Right cardiac atrium (tissue), 5 donors: ENCODE measurements around the gene CD81. TPM values are rescaled to one million over a fixed set of nuclear protein-coding genes. Genes with fewer than 3 reads are reported as not detected.

Source experiments
- ATAC-seq, 2 donors: fragments of 200-7000 bp; cut with Tn5 transposase; one replicate each; pipeline versions ENCODE4 v1.8.0 to v1.9.1; 2020; ENCODE audit warnings: moderate library complexity in 2 of 2, mild to moderate bottlenecking in 1 of 2
- DNase-seq, 3 donors: peaks; one replicate each; pipeline ENCODE4 v3.0.0-alpha.2; 2020
- H3K27ac ChIP-seq: one replicate; pipeline ENCODE4 v1.5.1; 2013; ENCODE audit warnings: mild to moderate bottlenecking, low read length, control low read depth, moderate library complexity
- H3K27me3 ChIP-seq: one replicate; pipeline ENCODE4 v1.6.1; 2013; ENCODE audit not compliant: control insufficient read depth, insufficient read depth
- H3K4me1 ChIP-seq: one replicate; pipeline ENCODE4 v1.6.1; 2013; ENCODE audit warnings: low read length; ENCODE audit not compliant: control insufficient read depth, insufficient read depth
- H3K4me3 ChIP-seq: one replicate; pipeline ENCODE4 v1.5.1; 2013; ENCODE audit warnings: low read length, control low read depth
- H3K9me3 ChIP-seq: one replicate; pipeline ENCODE4 v1.6.1; 2013; ENCODE audit warnings: low read length; ENCODE audit not compliant: control insufficient read depth
- WGBS: extraction: QIAGEN DNeasy Blood & Tissue Kit; methylation state at CpG from one replicate; pipeline ENCODE4 v1.1.7; 2013; 5-methylcytosine and 5-hydroxymethylcytosine counted together
- intact Hi-C, 4 donors: fragments of 100-400 bp; cut with DNase I; formaldehyde crosslinking; loops; one replicate each; pipeline versions ENCODE4 v1.11.0 to v1.14.0; 2022 to 2023
- polyA plus RNA-seq: library from polyadenylated mRNA; stranded (reverse); fragments of 200-250 nt; gene quantifications from one replicate; pipeline ENCODE4 v1.2.3, GENCODE V29; 2013
- total RNA-seq, 4 donors: library from RNA; stranded (reverse); fragmentation: NEBNext Ultra II Directional; extraction: Animal tissue kit (Norgen Biotek cat#: 25700); gene quantifications; one replicate each; pipeline ENCODE4 v1.2.1, GENCODE V29; 2021
- donor health status: healthy with polysubstance abuse.
- donor health status: DM: no; HTN: yes; CAD: no.
- donor health status: DM: no; HTN: no; CAD: no.
- donor health status: DM: no; HTN: yes; CAD: no; lungs with severe emphysema.
- donor health status: DM: yes; HTN: yes; CAD: no.

CD81 gene
- total and polyA plus RNA-seq, 5 donors: 677 to 920 (median 816) TPM

DNA sequence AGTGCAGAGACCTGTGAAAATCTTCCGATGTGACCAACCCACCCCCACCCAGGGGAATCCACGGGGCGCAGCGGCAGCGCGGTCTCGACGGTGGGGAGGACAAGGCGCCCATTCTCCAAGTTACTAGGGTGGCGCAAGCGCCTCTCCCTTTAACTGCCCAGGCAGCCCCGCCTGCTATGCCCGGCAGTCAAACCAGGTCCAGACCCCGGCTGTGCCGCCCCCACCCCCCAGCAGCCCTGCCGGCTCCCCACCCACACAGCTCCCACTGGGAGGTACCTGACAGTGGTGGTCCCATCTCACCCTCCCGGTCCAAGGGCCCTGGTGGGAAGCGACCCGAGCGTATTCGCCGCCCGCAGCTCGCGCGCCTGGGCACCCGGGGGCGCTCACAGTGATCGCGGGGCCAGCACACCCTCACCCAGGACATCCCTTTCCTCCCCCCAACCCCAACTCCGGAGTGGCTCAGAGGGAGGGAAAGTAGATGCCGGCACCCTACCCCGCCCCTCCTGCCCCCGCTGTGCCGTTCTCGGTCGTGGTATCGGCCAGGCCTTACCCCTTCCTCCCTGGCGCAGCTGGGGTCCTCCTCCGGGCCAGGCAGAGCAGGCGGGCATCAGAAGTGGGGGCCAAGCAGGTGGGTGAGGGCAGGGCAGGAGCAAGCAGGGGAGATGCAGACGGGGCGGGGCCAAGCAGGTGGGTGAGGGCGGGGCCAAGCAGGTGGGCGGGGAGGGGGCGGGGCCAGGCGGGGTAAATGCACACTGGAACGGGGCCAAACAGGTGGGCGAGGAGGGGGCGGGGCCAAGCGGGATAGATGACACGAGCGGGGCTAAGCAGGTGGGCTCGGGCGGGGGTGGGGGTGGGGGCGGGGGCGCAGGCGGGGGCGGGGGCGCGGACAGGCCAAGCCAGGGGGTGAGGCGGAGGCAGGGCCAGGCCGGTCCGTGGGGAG is 67.0 kb downstream of the CD81 start, which contains the start of gene TRPM5:
Gene TRPM5, minus strand, starts transcription at position 634 of the 940 bp plus-strand sequence. CDS start 21,478 bp downstream, outside the sequence.
- H3K27ac ChIP-seq: no peak within 1 kb of the TSS
- no peaks in the 10 kb centered on the region for H3K4me1 ChIP-seq
- DNase-seq (peak in 2 of 3 donors; percentile 54 to 76), ATAC-seq (peak; percentile 8 to 11)
- H3K9me3 ChIP-seq: no peaks in the 10 kb centered on the region
- peak within 1 kb of the TSS; percentile 65 for H3K4me3 ChIP-seq
- intact Hi-C loops: no loop called here
- no peaks in the 10 kb centered on the region for H3K27me3 ChIP-seq
- 7% methylated on average over 62 of the region's 64 CpGs for WGBS

DNA sequence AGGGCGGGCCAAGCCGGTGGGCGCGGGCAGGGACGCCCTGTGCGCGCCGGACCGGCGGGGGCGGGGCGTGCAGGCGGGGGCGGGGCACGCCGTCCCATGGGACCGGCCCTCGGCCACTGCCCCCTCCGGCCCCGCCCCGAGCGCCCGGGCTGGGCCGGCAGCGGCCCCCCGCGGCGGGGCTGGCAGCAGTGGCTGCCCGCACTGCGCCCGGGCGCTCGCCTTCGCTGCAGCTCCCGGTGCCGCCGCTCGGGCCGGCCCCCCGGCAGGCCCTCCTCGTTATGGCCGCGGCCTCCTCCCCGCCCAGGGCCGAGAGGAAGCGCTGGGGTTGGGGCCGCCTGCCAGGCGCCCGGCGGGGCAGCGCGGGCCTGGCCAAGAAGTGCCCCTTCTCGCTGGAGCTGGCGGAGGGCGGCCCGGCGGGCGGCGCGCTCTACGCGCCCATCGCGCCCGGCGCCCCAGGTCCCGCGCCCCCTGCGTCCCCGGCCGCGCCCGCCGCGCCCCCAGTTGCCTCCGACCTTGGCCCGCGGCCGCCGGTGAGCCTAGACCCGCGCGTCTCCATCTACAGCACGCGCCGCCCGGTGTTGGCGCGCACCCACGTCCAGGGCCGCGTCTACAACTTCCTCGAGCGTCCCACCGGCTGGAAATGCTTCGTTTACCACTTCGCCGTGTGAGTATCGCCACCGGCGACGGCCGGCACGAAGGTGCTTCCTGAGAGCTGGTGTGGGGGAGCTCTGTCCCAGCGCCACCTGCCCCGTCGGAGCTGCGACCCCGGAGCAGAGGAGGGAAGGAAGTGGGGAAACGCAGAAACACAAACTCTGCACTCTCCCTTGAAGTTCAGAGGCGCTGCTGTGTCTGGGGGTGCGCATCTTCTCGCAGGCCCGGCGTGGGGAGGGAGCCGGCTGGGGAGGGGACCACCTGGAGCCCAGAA is 68.0 kb downstream of the CD81 start, which contains the start of gene KCNQ1:
Gene KCNQ1, plus strand, starts transcription at position 188 of the 925 bp plus-strand sequence. Its CDS starts 91 bp downstream, at position 279.
- Histone ChIP-seq H3K9me3 (no peaks in the 10 kb centered on the region), H3K27me3 (no peaks in the 10 kb centered on the region), H3K27ac (no peak within 1 kb of the TSS), H3K4me3 (peak within 1 kb of the TSS; percentile 65), H3K4me1 (no peaks in the 10 kb centered on the region)
- 2% methylated on average over 116 of the region's 116 CpGs for WGBS
- peak in 2 of 3 donors; percentile 82 to 84 for DNase-seq
- intact Hi-C loops: no loop called here
- peak; percentile 75 to 76 for ATAC-seq

DNA sequence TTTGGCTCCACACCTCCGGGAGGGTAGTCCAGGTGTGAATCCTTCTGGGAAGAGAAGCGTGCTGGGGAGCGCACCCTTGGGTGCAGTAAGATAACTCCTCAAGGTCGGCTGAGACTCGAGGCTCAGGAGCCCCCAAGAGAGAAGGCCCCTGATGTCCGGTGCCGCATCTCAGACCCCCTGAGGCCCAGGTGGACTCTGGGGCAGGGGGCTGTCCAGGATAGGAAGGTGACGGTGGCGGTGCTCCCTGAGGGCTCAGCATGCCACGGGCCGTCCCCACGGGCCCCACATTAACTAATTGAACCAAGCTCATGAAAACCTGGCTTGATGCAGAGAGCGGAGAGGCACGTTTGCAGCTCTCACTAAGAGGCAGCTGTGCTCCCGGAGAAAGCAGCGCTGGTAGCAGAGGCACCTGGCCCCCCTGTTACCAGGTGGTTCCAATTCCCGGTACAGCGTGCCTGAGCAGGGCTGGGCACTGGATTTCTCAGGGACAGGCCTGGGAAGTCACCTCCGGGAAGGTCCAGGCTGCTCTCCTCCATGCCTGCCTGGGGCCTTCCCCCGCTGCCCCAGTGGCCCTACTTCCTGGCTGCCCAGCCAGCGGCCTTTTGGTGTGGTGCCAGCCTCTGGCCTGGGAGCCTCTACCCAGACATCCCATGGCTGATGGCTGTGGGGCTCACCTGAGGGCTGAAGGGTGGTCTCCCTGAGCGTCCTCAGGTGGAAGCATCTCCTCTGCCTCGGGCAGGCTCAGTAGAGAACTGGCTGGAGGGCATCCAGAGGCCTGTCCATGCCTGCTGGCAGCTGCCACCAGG is 68.8 kb downstream of the CD81 start:
- DNase-seq: peak in 1 of 3 donors; percentile 69
- no peaks in the 10 kb centered on the region for H3K9me3 ChIP-seq
- intact Hi-C loops: no loop called here
- peak overlapping the region; percentile 65 for H3K4me3 ChIP-seq
- H3K27me3 ChIP-seq: no peaks in the 10 kb centered on the region
- no peak for ATAC-seq
- H3K4me1 ChIP-seq: no peaks in the 10 kb centered on the region
- H3K27ac ChIP-seq: no peak overlapping the region
- 47% methylated on average over 23 of the region's 23 CpGs for WGBS

DNA sequence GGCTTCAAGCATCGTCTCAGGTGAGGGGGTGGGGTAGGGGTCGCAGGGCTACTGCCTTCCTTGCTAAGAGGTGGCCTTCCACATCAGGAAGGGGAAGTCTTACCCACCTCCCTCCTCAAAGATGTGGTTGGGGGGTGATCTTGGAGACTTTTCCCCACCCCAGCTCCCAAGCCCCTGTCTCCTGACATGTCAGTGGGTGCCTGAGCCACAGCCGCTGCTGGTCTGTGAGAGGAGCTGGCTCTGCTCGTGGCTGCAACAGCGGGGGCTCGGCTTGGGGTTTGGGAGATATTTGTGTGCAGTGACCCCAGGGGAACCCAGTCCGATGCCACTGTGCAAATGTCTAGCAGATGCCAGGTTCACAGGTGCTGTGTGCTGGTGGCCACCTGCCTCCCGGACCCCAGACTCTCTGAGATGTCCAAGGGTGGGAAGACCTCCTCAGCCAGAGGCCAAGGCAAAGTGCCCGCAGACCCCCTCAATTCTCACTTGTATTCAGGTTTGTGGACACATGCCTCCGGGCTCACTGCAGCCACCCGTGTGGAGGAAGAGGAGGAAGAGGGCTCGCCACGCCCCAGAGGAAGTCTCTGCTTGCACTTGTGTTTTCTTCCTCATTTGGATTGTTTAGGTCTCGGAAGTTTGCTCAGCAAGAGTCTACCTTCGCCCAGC is 69.6 kb downstream of the CD81 start:
- ATAC-seq (no peak), DNase-seq (no peak)
- H3K4me3 ChIP-seq: no peak overlapping the region
- H3K4me1 ChIP-seq: no peaks in the 10 kb centered on the region
- intact Hi-C loops: no loop called here
- H3K9me3 ChIP-seq: no peaks in the 10 kb centered on the region
- no peak overlapping the region for H3K27ac ChIP-seq
- WGBS: 66% methylated on average over 15 of the region's 15 CpGs
- no peaks in the 10 kb centered on the region for H3K27me3 ChIP-seq

Other genes starting within 250 kb of the CD81 start
- 10 to 100 TPM; 34.6 to 94.1 (median 47.0) TPM for gene IGF2, start 237.9 kb upstream of the CD81 start, total RNA-seq
- 66.3 TPM for gene IGF2, start 237.9 kb upstream of the CD81 start, polyA plus RNA-seq
- gene INS, start 216.1 kb upstream of the CD81 start, total RNA-seq: 1 to 10 TPM in 1 of 4 donors, not detected in 3; 1.1 TPM
- gene INS, start 216.1 kb upstream of the CD81 start, polyA plus RNA-seq: not detected
- not detected for gene TH, start 205.5 kb upstream of the CD81 start, total RNA-seq
- gene TH, start 205.5 kb upstream of the CD81 start, polyA plus RNA-seq: not detected
- gene ASCL2, start 106.7 kb upstream of the CD81 start, total RNA-seq: under 1 TPM in 3 of 4 donors, not detected in 1; 0.23 to 0.51 (median 0.35) TPM
- 0.20 TPM for gene ASCL2, start 106.7 kb upstream of the CD81 start, polyA plus RNA-seq
- gene C11orf21, start 75.4 kb upstream of the CD81 start, total RNA-seq: 10 to 100 TPM in 3 of 4 donors, 1 to 10 TPM in 1; 3.9 to 24.2 (median 15.3) TPM
- gene C11orf21, start 75.4 kb upstream of the CD81 start, polyA plus RNA-seq: 13.4 TPM
- 10 to 100 TPM; 11.4 to 24.0 (median 14.3) TPM for gene TSPAN32, start 75.3 kb upstream of the CD81 start, total RNA-seq
- gene TSPAN32, start 75.3 kb upstream of the CD81 start, polyA plus RNA-seq: 11.5 TPM
- 10 to 100 TPM; 30.5 to 50.4 (median 37.1) TPM for gene TSSC4, start 23.4 kb downstream of the CD81 start, total RNA-seq
- gene TSSC4, start 23.4 kb downstream of the CD81 start, polyA plus RNA-seq: 31.8 TPM
- gene TRPM5, start 67.2 kb downstream of the CD81 start, total RNA-seq: not detected
- 0.02 TPM for gene TRPM5, start 67.2 kb downstream of the CD81 start, polyA plus RNA-seq
- 10 to 100 TPM; 36.5 to 46.8 (median 41.0) TPM for gene KCNQ1, start 67.7 kb downstream of the CD81 start, total RNA-seq
- 36.4 TPM for gene KCNQ1, start 67.7 kb downstream of the CD81 start, polyA plus RNA-seq